GM23248 (cell line): Measurements from ENCODE around the gene LSAMP. TPM values are rescaled to one million over a fixed set of nuclear protein-coding genes. Genes with fewer than 3 reads are reported as not detected.

Experiments
- DNase-seq: peaks from one replicate; pipeline ENCODE4 v3.0.0-alpha.2; 2015
- H2AFZ ChIP-seq: fragments of 200-600 bp; sonication (generic); 2 replicates; pipeline ENCODE4 v1.6.1; 2016; ENCODE audit warnings: antibody characterized with exemption
- H3F3A ChIP-seq: fragments of 200-600 bp; sonication (generic); 2 replicates; pipeline ENCODE4 v1.6.1; 2016; ENCODE audit warnings: mild to moderate bottlenecking, antibody characterized with exemption, mixed run types; ENCODE audit not compliant: insufficient read depth
- H3K27ac ChIP-seq: fragments of 200-600 bp; sonication (generic); 2 replicates; pipeline ENCODE4 v1.5.1; 2016; ENCODE audit warnings: mild to moderate bottlenecking
- H3K27me3 ChIP-seq: fragments of 200-600 bp; sonication (generic); replicated peaks from 2 replicates; pipeline ENCODE4 v1.6.1; 2016; ENCODE audit warnings: mild to moderate bottlenecking; ENCODE audit not compliant: insufficient read depth
- H3K36me3 ChIP-seq: fragments of 200-600 bp; sonication (generic); 2 replicates; pipeline ENCODE4 v1.6.1; 2016; ENCODE audit warnings: low read depth, mild to moderate bottlenecking
- H3K4me1 ChIP-seq: fragments of 200-600 bp; sonication (generic); 2 replicates; pipeline ENCODE4 v1.6.1; 2016; ENCODE audit warnings: mild to moderate bottlenecking; ENCODE audit not compliant: insufficient read depth
- H3K4me2 ChIP-seq: fragments of 200-600 bp; sonication (generic); one replicate; pipeline ENCODE4 v1.6.1; 2016; ENCODE audit warnings: mild to moderate bottlenecking; ENCODE audit not compliant: unreplicated experiment
- H3K4me3 ChIP-seq: fragments of 200-600 bp; sonication (generic); 2 replicates; pipeline ENCODE4 v1.5.1; 2016; ENCODE audit warnings: mild to moderate bottlenecking
- H3K79me2 ChIP-seq: fragments of 200-600 bp; sonication (generic); 2 replicates; pipeline ENCODE4 v1.6.1; 2016; ENCODE audit warnings: mild to moderate bottlenecking; ENCODE audit not compliant: insufficient read depth
- H3K9ac ChIP-seq: fragments of 200-600 bp; sonication (generic); 2 replicates; pipeline ENCODE4 v1.6.1; 2016; ENCODE audit warnings: mild to moderate bottlenecking
- H3K9me2 ChIP-seq: fragments of 200-600 bp; sonication (generic); 2 replicates; pipeline ENCODE4 v1.6.1; 2016; ENCODE audit warnings: mixed run types, mild to moderate bottlenecking, moderate library complexity; ENCODE audit not compliant: insufficient read depth
- H3K9me3 ChIP-seq: fragments of 200-600 bp; sonication (generic); one replicate; pipeline ENCODE4 v1.6.1; 2017; ENCODE audit warnings: low read depth
- H4K20me1 ChIP-seq: fragments of 200-600 bp; sonication (generic); 2 replicates; pipeline ENCODE4 v1.6.0; 2016; ENCODE audit not compliant: insufficient read depth
- EZH2 ChIP-seq: fragments of 200-600 bp; sonication (generic); IDR thresholded peaks from 2 replicates; pipeline ENCODE4 v1.6.1; 2018; ENCODE audit warnings: antibody characterized with exemption, mild to moderate bottlenecking; ENCODE audit not compliant: insufficient read depth, poor library complexity, severe bottlenecking
- EZH2phosphoT487 ChIP-seq: fragments of 200-600 bp; sonication (generic); IDR thresholded peaks from 2 replicates; pipeline ENCODE4 v1.6.1; 2018; ENCODE audit warnings: antibody characterized with exemption, moderate library complexity, mild to moderate bottlenecking, low read depth; ENCODE audit not compliant: insufficient read depth
- WGBS, 2 experiments: methylation state at CpG; one replicate each; pipeline ENCODE4 v1.1.6; 2015 to 2017; ENCODE audit warnings: low lambda C conversion rate in 2 of 2, low coverage in 1 of 2; ENCODE audit errors: missing lambda C conversion rate in 2 of 2; 5-methylcytosine and 5-hydroxymethylcytosine counted together
- in situ Hi-C: fragments of 300-500 bp; cut with MboI; formaldehyde crosslinking; loops from 2 replicates; pipeline ENCODE4 v1.15.0; 2020
- polyA plus RNA-seq: library from polyadenylated mRNA; unstranded; fragments of >200 nt; fragmentation: Nextera tagmentation; extraction: Ambion mirVana; gene quantifications from 2 replicates; pipeline ENCODE4 v1.2.1, GENCODE V29; 2016
- total RNA-seq: library from RNA; depleted of rRNA; stranded (reverse); fragments of >200 nt; shearing (Covaris generic); gene quantifications from 2 replicates; pipeline ENCODE4 v1.2.3, GENCODE V29; 2014

The LSAMP gene
- total and polyA plus RNA-seq, 2 experiments from 2014 or later, result 4.5 to 9.3 TPM

GRCh38 chr3:116306149-116306548 lies 139.1 kb downstream of the LSAMP start:
- no peak overlapping the region for H3K4me3 ChIP-seq
- no peaks in the 10 kb centered on the region for H3K9me2 ChIP-seq
- no peak overlapping the region for H3K27ac ChIP-seq
- 87 to 89% methylated on average over 1 of the region's 1 CpG for WGBS, 2 experiments
- no peak overlapping the region for H3K4me2 ChIP-seq
- no peaks in the 10 kb centered on the region for H3K36me3 ChIP-seq
- H3K4me1 ChIP-seq, result peaks cover 10% of the 10 kb centered on the region
- no peak overlapping the region for H3K9ac ChIP-seq
- no peaks in the 10 kb centered on the region for H3K27me3 ChIP-seq
- in situ Hi-C loops, result no loop called here
- H3K79me2 ChIP-seq, result no peaks in the 10 kb centered on the region
- TF ChIP-seq EZH2 (no peak), EZH2phosphoT487 (no peak)
- no peaks in the 10 kb centered on the region for H3F3A ChIP-seq
- no peaks in the 10 kb centered on the region for H3K9me3 ChIP-seq
- no peak overlapping the region for H2AFZ ChIP-seq
- no peaks in the 10 kb centered on the region for H4K20me1 ChIP-seq
- DNase-seq, result no peak

- peaks cover 10% of the 10 kb centered on the region for H3K4me1 ChIP-seq
- H3K79me2 ChIP-seq, result no peaks in the 10 kb centered on the region
- no peak for TF ChIP-seq EZH2phosphoT487
- TF ChIP-seq EZH2, result no peak
- DNase-seq, result peak; percentile 53
- H3K9ac ChIP-seq, result no peak overlapping the region
- H2AFZ ChIP-seq, result no peak overlapping the region
- in situ Hi-C loops, result no loop called here
- H3K4me3 ChIP-seq, result no peak overlapping the region
- WGBS, 2 experiments, result 21% methylated on average over 4 of the region's 4 CpGs
- H3K36me3 ChIP-seq, result no peaks in the 10 kb centered on the region
- no peaks in the 10 kb centered on the region for H3F3A ChIP-seq
- peak overlapping the region; percentile 7 for H3K4me2 ChIP-seq
- no peaks in the 10 kb centered on the region for H3K9me2 ChIP-seq
- H4K20me1 ChIP-seq, result no peaks in the 10 kb centered on the region
- no peaks in the 10 kb centered on the region for H3K9me3 ChIP-seq
- no peaks in the 10 kb centered on the region for H3K27me3 ChIP-seq
- no peak overlapping the region for H3K27ac ChIP-seq
These were observed 143.1 kb downstream of the LSAMP start for GRCh38 chr3:116302087-116302747.

- H2AFZ ChIP-seq, result no peak overlapping the region
- no peaks in the 10 kb centered on the region for H3K9me3 ChIP-seq
- peaks cover 10% of the 10 kb centered on the region for H3K4me1 ChIP-seq
- in situ Hi-C loops, result no loop called here
- no peak for TF ChIP-seq EZH2
- no peak for TF ChIP-seq EZH2phosphoT487
- H3K4me3 ChIP-seq, result no peak overlapping the region
- H3K27me3 ChIP-seq, result no peaks in the 10 kb centered on the region
- WGBS, 2 experiments, result 92 to 96% methylated on average over 1 of the region's 1 CpG
- H3F3A ChIP-seq, result no peaks in the 10 kb centered on the region
- DNase-seq, result no peak
- no peaks in the 10 kb centered on the region for H3K36me3 ChIP-seq
- no peaks in the 10 kb centered on the region for H4K20me1 ChIP-seq
- H3K27ac ChIP-seq, result no peak overlapping the region
- H3K79me2 ChIP-seq, result no peaks in the 10 kb centered on the region
- no peaks in the 10 kb centered on the region for H3K9me2 ChIP-seq
- H3K4me2 ChIP-seq, result no peak overlapping the region
- no peak overlapping the region for H3K9ac ChIP-seq
These were observed 143.9 kb downstream of the LSAMP start for GRCh38 chr3:116301422-116301821.

- Histone ChIP-seq H3K9me2 (no peaks in the 10 kb centered on the region), H3K4me2 (no peak overlapping the region), H3F3A (no peaks in the 10 kb centered on the region), H4K20me1 (no peaks in the 10 kb centered on the region), H3K4me3 (no peak overlapping the region), H3K9me3 (no peaks in the 10 kb centered on the region), H2AFZ (no peak overlapping the region), H3K4me1 (peaks cover 10% of the 10 kb centered on the region), H3K36me3 (no peaks in the 10 kb centered on the region), H3K79me2 (no peaks in the 10 kb centered on the region), H3K9ac (no peak overlapping the region), H3K27me3 (no peaks in the 10 kb centered on the region), H3K27ac (no peak overlapping the region)
- 79 to 81% methylated on average over 5 of the region's 5 CpGs for WGBS, 2 experiments
- no peak for TF ChIP-seq EZH2phosphoT487
- in situ Hi-C loops, result no loop called here
- DNase-seq, result no peak
These were observed 145.1 kb downstream of the LSAMP start for GRCh38 chr3:116300226-116300625.
